Neural cell (in vitro differentiated cells): Measurements from ENCODE around the gene TXLNA. TPM values are rescaled to one million over a fixed set of nuclear protein-coding genes. Genes with fewer than 3 reads are reported as not detected.

Experiments used
- H2AFZ ChIP-seq: fragments of 200-600, 300-800 bp; sonication (generic), shearing (Covaris generic); 2 replicates; pipeline ENCODE4 v1.6.0; 2014; ENCODE audit warnings: low read depth, mild to moderate bottlenecking, antibody characterized with exemption, low read length, moderate library complexity
- H3F3A ChIP-seq: fragments of 200-600 bp; shearing (Covaris generic); 2 replicates; pipeline ENCODE4 v1.6.1; 2016; ENCODE audit warnings: mild to moderate bottlenecking, moderate library complexity, mixed read lengths, antibody characterized with exemption, low read length; ENCODE audit not compliant: insufficient read depth, poor library complexity, severe bottlenecking
- H3K27ac ChIP-seq: fragments of 200-600, 300-800 bp; sonication (generic), shearing (Covaris generic); 2 replicates; pipeline ENCODE4 v1.5.1; 2014; ENCODE audit warnings: mild to moderate bottlenecking, low read length, moderate library complexity
- H3K27me3 ChIP-seq: fragments of 300-800, 200-600 bp; sonication (generic), shearing (Covaris generic); 2 replicates; pipeline ENCODE4 v1.6.0; 2014; ENCODE audit warnings: mild to moderate bottlenecking, low read depth, low read length, moderate library complexity; ENCODE audit not compliant: insufficient read depth
- H3K36me3 ChIP-seq: fragments of 300-800, 200-600 bp; sonication (generic), shearing (Covaris generic); 2 replicates; pipeline ENCODE4 v1.5.1; 2014; ENCODE audit warnings: mild to moderate bottlenecking, antibody characterized with exemption, low read length, moderate library complexity; ENCODE audit not compliant: insufficient read depth
- H3K4me2 ChIP-seq: fragments of 300-800, 200-600 bp; sonication (generic), shearing (Covaris generic); 2 replicates; pipeline ENCODE4 v1.6.0; 2014; ENCODE audit warnings: mild to moderate bottlenecking, low read length
- H3K4me3 ChIP-seq: fragments of 300-800, 200-600 bp; sonication (generic), shearing (Covaris generic); 2 replicates; pipeline ENCODE4 v1.5.1; 2014; ENCODE audit warnings: mild to moderate bottlenecking, low read length, moderate library complexity
- H3K79me2 ChIP-seq: fragments of 200-600 bp; shearing (Covaris generic); replicated peaks from 2 replicates; pipeline ENCODE4 v1.6.0; 2014; ENCODE audit warnings: mild to moderate bottlenecking, low read length, moderate library complexity; ENCODE audit not compliant: insufficient read depth
- H3K9ac ChIP-seq: fragments of 300-800, 200-600 bp; sonication (generic), shearing (Covaris generic); 2 replicates; pipeline ENCODE4 v1.6.1; 2016; ENCODE audit warnings: mild to moderate bottlenecking, low read length, mixed read lengths
- H3K9me2 ChIP-seq: fragments of 200-600 bp; shearing (Covaris generic); 2 replicates; pipeline ENCODE4 v1.6.1; 2016; ENCODE audit warnings: mild to moderate bottlenecking, low read length, mixed read lengths; ENCODE audit not compliant: insufficient read depth
- H3K9me3 ChIP-seq: fragments of 200-600, 300-800 bp; sonication (generic), shearing (Covaris generic); 2 replicates; pipeline ENCODE4 v1.6.1; 2016; ENCODE audit warnings: mild to moderate bottlenecking, mixed run types, low read length, moderate library complexity, mixed read lengths
- H4K20me1 ChIP-seq: fragments of 200-600 bp; shearing (Covaris generic); 2 replicates; pipeline ENCODE4 v1.6.1; 2016; ENCODE audit warnings: mild to moderate bottlenecking, mixed run types; ENCODE audit not compliant: insufficient read depth
- CTCF ChIP-seq: fragments of 450-650 bp; IDR thresholded peaks from 2 replicates; pipeline ENCODE4 v1.5.1; 2014; ENCODE audit warnings: antibody characterized with exemption, mild to moderate bottlenecking, moderate library complexity; ENCODE audit not compliant: poor library complexity, severe bottlenecking
- EP300 ChIP-seq: fragments of 450-650 bp; conservative IDR thresholded peaks from 2 replicates; pipeline ENCODE4 v1.6.1; 2014; ENCODE audit warnings: antibody characterized with exemption, mild to moderate bottlenecking, moderate library complexity; ENCODE audit not compliant: poor library complexity, severe bottlenecking
- EZH2 ChIP-seq: fragments of 200-600, 300-800 bp; shearing (Covaris generic), sonication (generic); IDR thresholded peaks from 2 replicates; pipeline ENCODE4 v1.6.1; 2014; ENCODE audit warnings: antibody characterized with exemption, low read length, borderline replicate concordance, mild to moderate bottlenecking; ENCODE audit not compliant: insufficient read depth, poor library complexity, severe bottlenecking
- MXI1 ChIP-seq: fragments of 450-650 bp; conservative IDR thresholded peaks from 2 replicates; pipeline ENCODE4 v1.6.1; 2014; ENCODE audit warnings: antibody characterized with exemption, mild to moderate bottlenecking; ENCODE audit not compliant: poor library complexity, severe bottlenecking
- POLR2AphosphoS5 ChIP-seq: IDR thresholded peaks from 2 replicates; pipeline ENCODE4 v1.6.1; 2012
- RAD21 ChIP-seq: fragments of 450-650 bp; conservative IDR thresholded peaks from 2 replicates; pipeline ENCODE4 v1.6.1; 2014; ENCODE audit warnings: antibody characterized with exemption, mild to moderate bottlenecking, moderate library complexity
- REST ChIP-seq: IDR thresholded peaks from 2 replicates; pipeline ENCODE4 v1.6.1; 2012; ENCODE audit warnings: borderline replicate concordance
- SMC3 ChIP-seq: fragments of 450-650 bp; conservative IDR thresholded peaks from 2 replicates; pipeline ENCODE4 v1.6.1; 2014; ENCODE audit warnings: antibody characterized with exemption, mild to moderate bottlenecking, moderate library complexity; ENCODE audit not compliant: poor library complexity
- TAF1 ChIP-seq: IDR thresholded peaks from 2 replicates; pipeline ENCODE4 v1.6.1; 2012; ENCODE audit warnings: low read depth
- polyA plus RNA-seq: library from polyadenylated mRNA; depleted of rRNA; stranded (reverse); fragments of >200 nt; gene quantifications from 2 replicates; pipeline ENCODE4 v1.2.3, GENCODE V29; 2014

Gene TXLNA
- polyA plus RNA-seq, 1 donor from 2014 or later, result 34.5 TPM

DNA sequence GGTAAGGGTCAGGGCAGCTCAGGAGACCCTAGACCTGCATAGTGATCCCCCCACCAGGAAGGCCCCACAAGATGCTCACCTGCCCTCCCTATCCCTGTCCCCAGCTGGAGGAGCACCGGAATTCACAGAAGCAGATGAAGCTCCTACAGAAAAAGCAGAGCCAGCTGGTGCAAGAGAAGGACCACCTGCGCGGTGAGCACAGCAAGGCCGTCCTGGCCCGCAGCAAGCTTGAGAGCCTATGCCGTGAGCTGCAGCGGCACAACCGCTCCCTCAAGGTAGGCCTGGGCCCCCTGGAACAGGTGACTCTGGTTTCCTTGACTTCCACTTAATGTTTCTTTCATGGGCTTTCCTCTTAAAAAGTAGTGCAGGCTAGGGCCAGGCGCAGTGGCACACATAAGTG is 8.4 kb downstream of the TXLNA start:
- Histone ChIP-seq H3K9ac (no peak overlapping the region), H3K4me3 (no peak overlapping the region), H3K9me3 (no peaks in the 10 kb centered on the region), H3K27ac (no peak overlapping the region), H3K9me2 (no peaks in the 10 kb centered on the region), H3K4me2 (no peak overlapping the region), H3K27me3 (no peaks in the 10 kb centered on the region), H3F3A (no peaks in the 10 kb centered on the region), H4K20me1 (no peaks in the 10 kb centered on the region), H3K36me3 (peaks cover 3% of the 10 kb centered on the region), H2AFZ (no peak overlapping the region), H3K79me2 (peaks cover 4% of the 10 kb centered on the region)
- TF ChIP-seq REST, result no peak
- no peak for TF ChIP-seq RAD21
- no peak for TF ChIP-seq MXI1
- no peak for TF ChIP-seq CTCF
- TF ChIP-seq POLR2AphosphoS5, result no peak
- no peak for TF ChIP-seq TAF1
- TF ChIP-seq EP300, result no peak
- no peak for TF ChIP-seq SMC3

DNA sequence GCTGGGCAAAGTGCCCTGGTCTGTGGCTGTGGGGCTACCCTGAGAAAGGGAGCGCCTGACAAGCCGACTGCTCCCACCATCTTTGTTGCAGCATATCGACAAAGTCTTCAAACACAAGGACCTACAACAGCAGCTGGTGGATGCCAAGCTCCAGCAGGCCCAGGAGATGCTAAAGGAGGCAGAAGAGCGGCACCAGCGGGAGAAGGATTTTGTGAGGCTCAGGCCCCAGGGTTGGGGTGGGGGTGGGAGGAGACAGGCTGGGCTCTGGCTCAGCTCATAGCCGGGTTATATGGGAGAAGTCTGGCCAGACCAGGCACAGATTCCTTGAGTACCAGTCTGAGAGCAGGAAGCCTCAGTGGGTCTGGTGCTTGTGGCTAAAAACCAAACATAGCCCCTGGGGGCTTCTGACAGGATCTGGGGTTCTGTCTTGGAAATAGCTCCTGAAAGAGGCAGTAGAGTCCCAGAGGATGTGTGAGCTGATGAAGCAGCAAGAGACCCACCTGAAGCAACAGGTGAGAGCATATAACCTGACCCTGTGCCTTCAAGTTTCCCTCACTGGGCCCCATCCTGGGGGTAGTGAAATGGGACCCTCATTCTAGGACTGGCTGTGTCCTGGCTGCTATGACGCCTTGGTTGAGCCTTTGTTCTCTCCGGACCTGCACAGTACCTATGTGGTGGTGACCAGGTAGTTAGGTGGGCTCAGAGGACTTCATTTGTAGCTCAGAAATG is 12.9 kb downstream of the TXLNA start:
- Histone ChIP-seq H3F3A (no peaks in the 10 kb centered on the region), H3K9ac (no peak overlapping the region), H4K20me1 (no peaks in the 10 kb centered on the region)

More for the DNA sequence above, 12.9 kb downstream of the TXLNA start:
- no peaks in the 10 kb centered on the region for H3K9me3 ChIP-seq
- H3K36me3 ChIP-seq, result peaks cover 8% of the 10 kb centered on the region
- H3K9me2 ChIP-seq, result no peaks in the 10 kb centered on the region
- no peak overlapping the region for H3K27ac ChIP-seq
- H3K79me2 ChIP-seq, result no peaks in the 10 kb centered on the region
- H3K4me2 ChIP-seq, result no peak overlapping the region
- no peak overlapping the region for H2AFZ ChIP-seq
- no peak for TF ChIP-seq EP300
- TF ChIP-seq POLR2AphosphoS5, result no peak
- no peak for TF ChIP-seq TAF1
- TF ChIP-seq MXI1, result no peak
- no peak for TF ChIP-seq RAD21
- TF ChIP-seq EZH2, result no peak
- TF ChIP-seq CTCF, result no peak
- TF ChIP-seq REST, result no peak
- no peak overlapping the region for H3K4me3 ChIP-seq
- H3K27me3 ChIP-seq, result no peaks in the 10 kb centered on the region
